ENCODE results near the gene MED8. TPM values are rescaled to one million over a fixed set of nuclear protein-coding genes. Genes with fewer than 3 reads are reported as not detected.

MED8 gene
- total and polyA plus RNA-seq, 2 of the 8 experiments (the other 6 are each of a cell fraction or from before 2014, with no cell fraction given), result 7.0 to 20.6 TPM

DNA sequence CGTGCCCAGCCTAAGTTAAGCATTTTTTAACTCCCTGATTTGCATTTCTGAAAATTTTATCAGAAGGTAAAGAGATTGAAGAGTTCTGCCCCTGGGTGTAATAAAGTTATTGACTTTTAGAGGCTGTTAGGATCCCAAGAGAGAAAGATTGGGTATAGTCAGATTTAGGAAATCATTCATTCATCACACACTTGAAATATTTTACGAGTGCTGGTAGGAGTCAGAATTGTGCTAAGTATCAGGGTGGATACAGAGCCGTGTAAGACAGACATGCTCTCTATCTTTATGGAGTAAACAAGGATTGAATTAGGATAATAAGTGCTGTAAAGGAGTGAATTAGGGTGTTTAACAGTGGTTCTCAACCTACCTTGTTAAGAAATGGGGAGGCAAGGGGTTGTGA, 3.1 kb upstream of the MED8 start:
- ChIA-PET CTCF (ENCODE audit: partially characterized antibody) (interaction anchor here (0.9 kb wide), 1 partner anchor 160 kb away, joined by 3 read pairs; no protein-coding TSS in a partner anchor), POLR2A (ENCODE audit: partially characterized antibody) (interaction anchor here (0.6 to 1.0 kb wide), 2 partner anchors 24 to 107 kb away, joined by 3 read pairs; no protein-coding TSS in a partner anchor)
- H4K5ac ChIP-seq (ENCODE audit: insufficient read length, low read depth, low read length), result no peak overlapping the region
- TF ChIP-seq, protein P1, sequence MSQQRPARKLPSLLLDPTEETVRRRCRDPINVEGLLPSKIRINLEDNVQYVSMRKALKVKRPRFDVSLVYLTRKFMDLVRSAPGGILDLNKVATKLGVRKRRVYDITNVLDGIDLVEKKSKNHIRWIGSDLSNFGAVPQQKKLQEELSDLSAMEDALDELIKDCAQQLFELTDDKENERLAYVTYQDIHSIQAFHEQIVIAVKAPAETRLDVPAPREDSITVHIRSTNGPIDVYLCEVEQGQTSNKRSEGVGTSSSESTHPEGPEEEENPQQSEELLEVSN (IDR thresholded peaks at IDR 0.05), result no peak
- TF ChIP-seq FOSL1 (IDR thresholded peaks at IDR 0.05; ENCODE audit: insufficient read depth, low read depth, low read length) (no peak), CEBPB (IDR thresholded peaks at IDR 0.05; ENCODE audit: low read depth, low read length) (no peak), EP300 (IDR thresholded peaks at IDR 0.05; ENCODE audit: borderline replicate concordance in 1 of 2, low read depth in 2 of 2, low read length in 2 of 2) (no peak), PHF8 (conservative IDR thresholded peaks at IDR 0.05; ENCODE audit: low read depth, low read length) (no peak), GTF2F1 (IDR thresholded peaks at IDR 0.05; ENCODE audit: borderline replicate concordance, low read depth, low read length) (no peak), JUN (IDR thresholded peaks at IDR 0.05; ENCODE audit: low read depth, low read length) (no peak), EGR1 (IDR thresholded peaks at IDR 0.05; ENCODE audit: borderline replicate concordance, low read depth, low read length) (no peak), SAP30 (IDR thresholded peaks at IDR 0.05; ENCODE audit: insufficient read depth, insufficient replicate concordance, low read length) (no peak), RAD21 (IDR thresholded peaks at IDR 0.05 in 1 of 2, conservative IDR thresholded peaks at IDR 0.05 in 1 of 2; ENCODE audit: low read depth in 2 of 2, low read length in 2 of 2) (no peak), ZNF274 (IDR thresholded peaks at IDR 0.05; ENCODE audit: borderline replicate concordance, extremely low read depth, low read length) (no peak)

More for the DNA sequence above, 3.1 kb upstream of the MED8 start:
- Histone ChIP-seq H2BK120ac (replicated peaks; ENCODE audit: low read depth, low read length) (no peak overlapping the region), H3K56ac (replicated peaks; ENCODE audit: insufficient read length, low read depth, low read length) (no peak overlapping the region), H3K79me1 (ENCODE audit: low read depth, low read length) (0 out of 2 replicates have a peak, but pooled peaks cover 2% of the 10 kb centered on the region), H3K4me2 (ENCODE audit: insufficient read depth in 1 of 2, low read depth in 2 of 2, low read length in 2 of 2) (no peak overlapping the region), H3K4ac (replicated peaks; ENCODE audit: insufficient read length, low read depth, low read length) (no peak overlapping the region), H3K9ac (replicated peaks in 1 of 4; ENCODE audit: extremely low read depth in 1 of 4, low read depth in 3 of 4, low read length in 3 of 4) (no peak overlapping the region), H2BK5ac (ENCODE audit: low read depth, low read length) (no peak overlapping the region), H3K18ac (ENCODE audit: extremely low read depth, low read length) (no peak overlapping the region), H4K8ac (ENCODE audit: extremely low read depth, insufficient read depth, low read length) (no peak overlapping the region), H3K23me2 (ENCODE audit: low read depth, low read length) (peaks cover 3% of the 10 kb centered on the region), H4K20me1 (replicated peaks in 1 of 2; ENCODE audit: control insufficient read depth in 1 of 2, insufficient read depth in 2 of 2, low read length in 2 of 2) (peaks cover 0 to 3% of the 10 kb centered on the region in 2 experiments), H3K27ac (ENCODE audit: low read depth, low read length) (no peak overlapping the region), H3K9me3 (ENCODE audit: insufficient read depth in 2 of 2, low read depth in 1 of 2, low read length in 1 of 2) (no peaks in the 10 kb centered on the region), H2AFZ (ENCODE audit: low read length) (no peak overlapping the region), H3K79me2 (ENCODE audit: control insufficient read depth in 1 of 2, insufficient read depth in 2 of 2, low read length in 2 of 2) (peaks cover 7 to 18% of the 10 kb centered on the region in 2 experiments; a peak in 3 of 4 replicates), H3K27me3 (replicated peaks in 1 of 4; ENCODE audit: control insufficient read depth in 3 of 4, extremely low read depth in 1 of 4, insufficient read depth in 3 of 4, low read length in 3 of 4) (no peaks in the 10 kb centered on the region), H3K23ac (ENCODE audit: insufficient read length) (no peak overlapping the region), H3K36me3 (ENCODE audit: control insufficient read depth in 2 of 4, insufficient read depth in 4 of 4, low read length in 3 of 4) (peaks cover 0 to 4% (median 1%) of the 10 kb centered on the region in 4 experiments; a peak in 3 of 8 replicates), H4K91ac (replicated peaks; ENCODE audit: insufficient read length, low read length) (no peak overlapping the region), H2BK20ac (ENCODE audit: low read length) (no peak overlapping the region), H3K4me3 (ENCODE audit: extremely low read depth in 1 of 4, insufficient read depth in 2 of 4, low read depth in 3 of 4, low read length in 4 of 4) (no peak overlapping the region), H2BK15ac (ENCODE audit: low read length) (no peak overlapping the region), H2BK12ac (ENCODE audit: low read depth, low read length) (no peak overlapping the region), H2AK5ac (ENCODE audit: low read depth, low read length) (no peak overlapping the region), H3K4me1 (replicated peaks in 1 of 4; ENCODE audit: control insufficient read depth in 3 of 4, insufficient read depth in 4 of 4, low read length in 3 of 4) (peaks cover 0 to 8% (median 4%) of the 10 kb centered on the region in 4 experiments; a peak in 4 of 7 replicates), H3K14ac (ENCODE audit: insufficient read length) (no peak overlapping the region)
- DNase-seq (ENCODE audit: low read depth in 1 of 2, low spot score in 2 of 2) (no peak), FAIRE-seq (no peak)
- 80% methylated on average over 3 of the region's 3 CpGs; no CpG with 5 or more reads in 1 of the 2 experiments for WGBS, 2 experiments (ENCODE audit: extremely low coverage in 1 of 2, insufficient coverage in 1 of 2, insufficient read length in 1 of 2, insufficient replicate concordance in 2 of 2, low coverage in 1 of 2, low lambda C conversion rate in 2 of 2, missing lambda C conversion rate in 1 of 2)

Measured in H1 (cell line).